Loucy (cell line): ENCODE results near the gene PKHD1.

ENCODE experiments used
- H2AFZ ChIP-seq: fragments of 200-600 bp; sonication (generic); 2 replicates; pipeline ENCODE4 v1.6.0; 2016; ENCODE audit warnings: antibody characterized with exemption, mild to moderate bottlenecking, low read length, moderate library complexity
- H3F3A ChIP-seq: fragments of 200-600 bp; 2 replicates; pipeline ENCODE4 v1.6.0; 2016; ENCODE audit warnings: antibody characterized with exemption, low read depth, mild to moderate bottlenecking
- H3K27me3 ChIP-seq: fragments of 200-600 bp; sonication (generic); 2 replicates; pipeline ENCODE4 v1.6.1; 2014; ENCODE audit warnings: low read length, mild to moderate bottlenecking; ENCODE audit not compliant: insufficient read depth, poor library complexity, severe bottlenecking
- H3K36me3 ChIP-seq: fragments of 200-600 bp; sonication (generic); 2 replicates; pipeline ENCODE4 v1.6.1; 2016; ENCODE audit warnings: low read length; ENCODE audit not compliant: insufficient read depth
- H3K4me1 ChIP-seq: fragments of 200-600 bp; sonication (generic); 2 replicates; pipeline ENCODE4 v1.5.1; 2014; ENCODE audit warnings: low read length, mild to moderate bottlenecking; ENCODE audit not compliant: insufficient read depth, poor library complexity, severe bottlenecking
- H3K4me2 ChIP-seq: fragments of 200-600 bp; sonication (generic); 2 replicates; pipeline ENCODE4 v1.6.0; 2014; ENCODE audit warnings: antibody characterized with exemption, low read length, low read depth, mild to moderate bottlenecking; ENCODE audit not compliant: poor library complexity, severe bottlenecking
- H3K4me3 ChIP-seq: fragments of 200-600 bp; sonication (generic); 2 replicates; pipeline ENCODE4 v1.5.1; 2014; ENCODE audit warnings: low read length, mild to moderate bottlenecking, mixed read lengths; ENCODE audit not compliant: poor library complexity, severe bottlenecking
- H3K79me2 ChIP-seq: fragments of 200-600 bp; sonication (generic); 2 replicates; pipeline ENCODE4 v1.6.1; 2014; ENCODE audit warnings: low read length; ENCODE audit not compliant: insufficient read depth
- H3K9ac ChIP-seq: fragments of 200-600 bp; sonication (generic); 2 replicates; pipeline ENCODE4 v1.6.0; 2014; ENCODE audit warnings: mild to moderate bottlenecking, low read depth, low read length, moderate library complexity; ENCODE audit not compliant: poor library complexity, severe bottlenecking
- H3K9me2 ChIP-seq: fragments of 200-600 bp; sonication (generic); replicated peaks from 2 replicates; pipeline ENCODE4 v1.6.1; 2016; ENCODE audit warnings: low read depth, low read length, mixed read lengths
- H3K9me3 ChIP-seq: fragments of 200-600 bp; sonication (generic); 2 replicates; pipeline ENCODE4 v1.6.1; 2014; ENCODE audit warnings: mild to moderate bottlenecking, antibody characterized with exemption, low read length, low read depth; ENCODE audit not compliant: insufficient read depth
- H4K20me1 ChIP-seq: fragments of 200-600 bp; sonication (generic); 2 replicates; pipeline ENCODE4 v1.6.0; 2014; ENCODE audit warnings: antibody characterized with exemption, low read length, mild to moderate bottlenecking; ENCODE audit not compliant: insufficient read depth, poor library complexity, severe bottlenecking
- CTCF ChIP-seq: fragments of 200-600 bp; sonication (generic); conservative IDR thresholded peaks from 2 replicates; pipeline ENCODE4 v1.5.1; 2014; ENCODE audit warnings: mild to moderate bottlenecking, antibody characterized with exemption, low read length
- EZH2phosphoT487 ChIP-seq: fragments of 200-600 bp; IDR thresholded peaks from 2 replicates; pipeline ENCODE4 v1.6.1; 2018; ENCODE audit warnings: antibody characterized with exemption, mild to moderate bottlenecking, moderate library complexity, borderline replicate concordance

PKHD1 gene

GRCh38 chr6:51842061-51842803 is 245.2 kb downstream of the PKHD1 start:
- H3F3A ChIP-seq: no peaks in the 10 kb centered on the region
- TF ChIP-seq CTCF (no peak), EZH2phosphoT487 (no peak)
- no peaks in the 10 kb centered on the region for H3K9me3 ChIP-seq
- H3K9ac ChIP-seq: no peak overlapping the region
- H2AFZ ChIP-seq: no peak overlapping the region
- no peaks in the 10 kb centered on the region for H3K9me2 ChIP-seq
- H3K4me2 ChIP-seq: no peak overlapping the region
- H4K20me1 ChIP-seq: no peaks in the 10 kb centered on the region
- no peaks in the 10 kb centered on the region for H3K4me1 ChIP-seq
- no peak overlapping the region for H3K4me3 ChIP-seq
- H3K36me3 ChIP-seq: no peaks in the 10 kb centered on the region
- H3K27me3 ChIP-seq: no peaks in the 10 kb centered on the region
- no peaks in the 10 kb centered on the region for H3K79me2 ChIP-seq

- H3K36me3 ChIP-seq: no peaks in the 10 kb centered on the region
- TF ChIP-seq CTCF: no peak
- no peak for TF ChIP-seq EZH2phosphoT487
- no peak overlapping the region for H3K9ac ChIP-seq
- no peaks in the 10 kb centered on the region for H3K79me2 ChIP-seq
- H3K9me3 ChIP-seq: no peaks in the 10 kb centered on the region
- H3F3A ChIP-seq: no peaks in the 10 kb centered on the region
- H4K20me1 ChIP-seq: no peaks in the 10 kb centered on the region
- H3K4me3 ChIP-seq: no peak overlapping the region
- no peaks in the 10 kb centered on the region for H3K27me3 ChIP-seq
- no peak overlapping the region for H2AFZ ChIP-seq
- H3K4me2 ChIP-seq: no peak overlapping the region
- no peaks in the 10 kb centered on the region for H3K9me2 ChIP-seq
- no peaks in the 10 kb centered on the region for H3K4me1 ChIP-seq
Observed at GRCh38 chr6:51841626-51842025, 245.8 kb downstream of the PKHD1 start.

- Histone ChIP-seq H3K9ac (no peak overlapping the region), H2AFZ (no peak overlapping the region), H3K9me2 (no peaks in the 10 kb centered on the region), H3K36me3 (no peaks in the 10 kb centered on the region), H3F3A (no peaks in the 10 kb centered on the region), H3K27me3 (no peaks in the 10 kb centered on the region), H4K20me1 (no peaks in the 10 kb centered on the region), H3K4me2 (no peak overlapping the region), H3K4me1 (no peaks in the 10 kb centered on the region), H3K4me3 (no peak overlapping the region), H3K9me3 (no peaks in the 10 kb centered on the region), H3K79me2 (no peaks in the 10 kb centered on the region)
- TF ChIP-seq EZH2phosphoT487 (no peak), CTCF (no peak)
Observed at GRCh38 chr6:51839726-51840374, 247.6 kb downstream of the PKHD1 start.
